Stimulated activated CD8-positive, alpha-beta memory T cell treated with anti-CD3 and anti-CD28 coated beads, Interleukin-12 subunit alpha, Interleukin-12 subunit beta, amount 100 ng/mL, for 24 hours (primary cell): ENCODE measurements around the gene PRDM2.

Experiments used
- DNase-seq: peaks from one replicate; pipeline ENCODE4 v3.0.0-alpha.2; 2020; ENCODE audit errors: extremely low read depth

PRDM2 gene

GRCh38 chr1:13790290-13791030 lies 90.5 kb downstream of the PRDM2 start:
- no peak for DNase-seq

GRCh38 chr1:13792419-13792818 lies 92.4 kb downstream of the PRDM2 start:
- DNase-seq, result no peak

GRCh38 chr1:13793088-13793730 lies 93.2 kb downstream of the PRDM2 start:
- no peak for DNase-seq

DNA sequence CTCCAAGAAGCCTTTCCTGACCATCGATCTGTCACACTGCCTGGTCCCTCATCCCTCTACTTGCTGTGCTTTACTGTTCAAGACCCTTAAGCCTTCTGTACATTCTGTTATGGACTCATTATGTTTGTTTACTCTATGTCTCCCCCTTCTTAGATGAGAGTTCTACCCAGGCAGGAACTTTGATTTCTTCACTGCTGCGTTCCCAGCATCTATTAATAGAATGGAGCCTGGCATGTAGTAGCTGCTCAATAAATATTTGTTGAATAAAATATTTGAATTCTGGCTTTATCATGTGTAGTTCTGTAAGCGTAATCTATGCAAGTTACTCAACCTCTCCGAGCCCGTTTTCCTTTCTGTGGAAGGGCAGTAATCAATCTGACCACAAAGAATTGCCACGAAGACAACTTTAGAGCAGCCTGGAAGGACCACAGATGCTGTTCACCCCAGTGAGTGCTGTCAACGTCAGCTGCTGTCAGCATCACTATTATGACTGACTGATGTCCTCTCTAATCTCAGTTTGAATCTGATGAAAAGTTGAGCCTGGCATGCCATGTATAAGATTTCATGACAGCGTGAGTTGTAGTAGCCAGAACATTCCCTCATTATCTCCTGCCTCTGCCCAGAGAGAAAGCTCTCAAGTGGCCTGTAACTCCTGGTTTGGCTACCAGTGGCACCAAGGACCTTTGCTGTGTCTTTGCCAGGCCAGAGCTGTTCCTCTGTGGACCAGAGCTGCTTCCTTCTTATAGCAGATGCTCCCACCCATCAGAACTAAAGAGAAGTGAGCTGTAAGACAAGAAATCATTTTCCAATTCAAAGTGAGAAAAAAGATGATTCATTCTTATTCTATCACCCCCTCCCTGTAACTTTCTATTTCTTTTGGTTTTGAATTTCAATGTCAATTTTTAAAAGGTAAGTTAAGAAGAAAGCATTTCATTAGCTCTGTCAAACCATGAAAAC lies 94.5 kb downstream of the PRDM2 start:
- no peak for DNase-seq

GRCh38 chr1:13797397-13797796 lies 97.4 kb downstream of the PRDM2 start:
- DNase-seq, result no peak

GRCh38 chr1:13798120-13798519 lies 98.1 kb downstream of the PRDM2 start:
- no peak for DNase-seq

DNA sequence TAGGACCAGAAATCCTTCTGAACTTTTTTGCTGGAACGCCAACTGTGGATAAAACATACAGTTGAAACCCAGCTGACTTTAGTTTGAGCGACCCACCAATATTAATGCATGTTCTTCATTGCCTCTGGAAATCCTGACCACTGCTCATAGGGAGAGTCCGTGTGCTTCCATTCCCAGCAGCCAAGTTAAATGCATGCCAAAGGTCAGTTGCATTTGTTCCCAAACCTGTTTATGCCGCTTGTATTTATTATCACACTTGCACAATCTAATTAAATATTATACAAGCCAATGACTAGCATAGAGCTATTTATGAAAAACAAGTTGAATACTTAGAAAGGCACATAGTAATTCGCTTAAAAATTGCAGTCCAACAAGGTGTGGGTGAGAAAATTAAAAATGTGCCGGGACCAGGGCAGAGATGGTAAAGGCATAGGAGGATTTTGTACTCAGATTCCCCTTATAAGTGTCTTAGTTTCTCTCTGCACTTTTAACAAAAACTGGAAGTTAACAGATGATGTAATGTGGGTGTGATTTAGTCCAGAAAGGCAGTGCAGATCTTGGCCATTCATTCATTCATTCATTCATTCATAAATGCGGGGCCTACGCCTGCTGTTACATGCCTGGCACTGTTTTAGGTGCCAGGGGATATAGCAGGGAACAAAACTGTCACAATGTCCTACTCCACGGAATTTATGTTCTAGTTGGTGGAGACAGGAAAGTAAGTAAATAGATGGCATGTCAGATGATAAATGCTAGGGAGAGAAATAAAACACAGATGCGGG lies 99.7 kb downstream of the PRDM2 start:
- no peak for DNase-seq

DNA sequence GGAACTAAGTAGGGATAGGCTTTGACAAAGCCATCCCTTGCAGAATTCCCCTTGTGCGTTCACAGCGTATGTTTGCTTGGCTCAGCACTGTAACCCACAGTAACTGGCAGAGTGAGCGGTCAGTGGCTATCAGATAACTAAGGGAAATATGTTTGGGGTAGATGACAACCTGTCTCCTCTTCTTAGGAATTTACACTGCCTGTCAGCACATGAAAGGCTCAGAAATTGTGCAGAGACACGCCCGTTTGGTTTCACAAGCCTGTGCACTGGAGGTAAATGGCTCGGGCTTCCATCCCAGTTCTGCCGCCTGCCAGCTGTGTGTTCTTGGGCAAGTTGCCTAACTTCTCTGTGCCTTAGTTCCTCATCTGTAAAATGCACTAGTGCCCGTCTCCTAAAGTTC lies 101.2 kb downstream of the PRDM2 start:
- no peak for DNase-seq

GRCh38 chr1:13801655-13802486 lies 101.9 kb downstream of the PRDM2 start:
- DNase-seq, result no peak

- DNase-seq, result no peak
These were observed 103.0 kb downstream of the PRDM2 start for GRCh38 chr1:13802782-13803545.

- DNase-seq, result no peak
These were observed 103.7 kb downstream of the PRDM2 start for GRCh38 chr1:13803546-13804239.

DNA sequence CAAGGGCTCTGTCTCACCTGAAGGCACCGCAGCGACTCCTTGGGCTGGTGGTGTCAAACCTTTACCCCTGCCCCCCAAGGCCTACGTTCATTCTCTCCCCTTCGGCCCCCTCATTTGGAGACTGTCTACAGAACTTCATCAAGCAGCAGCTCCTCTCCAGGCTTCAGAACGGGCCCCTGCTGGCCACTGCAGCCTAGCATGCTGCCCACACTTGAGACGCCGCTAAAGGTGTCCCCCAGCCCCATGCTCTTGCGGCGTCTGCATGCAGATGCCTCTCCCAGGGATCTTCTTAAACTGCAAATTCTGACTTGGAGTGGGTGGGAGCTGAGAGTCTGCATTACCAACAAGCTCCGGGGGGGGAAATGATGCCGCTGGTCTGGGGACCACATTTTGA lies 104.2 kb downstream of the PRDM2 start:
- DNase-seq, result no peak

GRCh38 chr1:13805431-13805830 lies 105.4 kb downstream of the PRDM2 start:
- no peak for DNase-seq

DNA sequence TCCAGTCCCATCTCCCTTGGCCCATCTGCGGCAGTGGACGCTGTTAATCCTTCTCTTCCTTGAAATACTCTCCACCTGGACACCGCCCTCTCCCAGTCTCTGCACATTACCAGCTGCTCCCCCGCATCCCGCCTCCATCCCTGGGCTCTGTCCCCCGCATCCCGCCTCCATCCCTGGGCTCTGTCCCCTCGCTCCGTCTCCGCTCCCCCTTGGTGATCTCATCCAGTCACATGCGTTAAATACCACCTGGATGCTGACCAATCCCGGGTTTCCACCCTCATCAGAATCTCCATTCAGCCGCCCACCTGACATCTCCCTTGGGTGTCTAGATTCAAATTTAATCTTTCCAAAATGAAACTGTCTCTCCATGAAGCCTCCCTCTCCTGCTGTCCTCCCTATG lies 106.1 kb downstream of the PRDM2 start:
- no peak for DNase-seq

DNA sequence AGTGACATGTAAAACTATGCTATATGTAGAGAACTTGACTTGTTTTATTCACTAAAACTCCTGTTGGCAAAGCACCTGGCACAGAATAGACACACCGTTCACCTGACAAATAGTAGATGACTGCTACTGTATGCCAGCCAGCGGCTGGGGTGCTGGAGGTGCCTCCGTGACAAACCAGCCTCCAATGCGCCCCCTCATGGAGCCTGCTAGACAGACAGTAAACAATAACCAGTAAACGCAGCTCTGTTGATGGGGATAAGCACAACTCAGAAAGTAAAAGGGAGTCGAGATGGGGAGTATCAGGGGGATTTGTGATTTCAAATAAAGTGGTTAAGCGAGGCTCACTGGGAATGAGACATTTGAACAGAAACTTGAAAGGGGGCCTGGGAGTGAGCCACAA lies 107.2 kb downstream of the PRDM2 start:
- DNase-seq, result no peak

- no peak for DNase-seq
These were observed 108.7 kb downstream of the PRDM2 start for GRCh38 chr1:13808729-13809131.

- DNase-seq, result no peak
These were observed 109.6 kb downstream of the PRDM2 start for GRCh38 chr1:13809461-13810159.

GRCh38 chr1:13812456-13813397 lies 112.7 kb downstream of the PRDM2 start:
- DNase-seq, result no peak
